ENCODE measurements around the gene MACF1.
"Not testable (repeated sequence)": the region's sequence is repeated elsewhere in the genome, so short reads cannot be mapped to it uniquely, and the experiment has no call there.

The MACF1 gene, protein sequence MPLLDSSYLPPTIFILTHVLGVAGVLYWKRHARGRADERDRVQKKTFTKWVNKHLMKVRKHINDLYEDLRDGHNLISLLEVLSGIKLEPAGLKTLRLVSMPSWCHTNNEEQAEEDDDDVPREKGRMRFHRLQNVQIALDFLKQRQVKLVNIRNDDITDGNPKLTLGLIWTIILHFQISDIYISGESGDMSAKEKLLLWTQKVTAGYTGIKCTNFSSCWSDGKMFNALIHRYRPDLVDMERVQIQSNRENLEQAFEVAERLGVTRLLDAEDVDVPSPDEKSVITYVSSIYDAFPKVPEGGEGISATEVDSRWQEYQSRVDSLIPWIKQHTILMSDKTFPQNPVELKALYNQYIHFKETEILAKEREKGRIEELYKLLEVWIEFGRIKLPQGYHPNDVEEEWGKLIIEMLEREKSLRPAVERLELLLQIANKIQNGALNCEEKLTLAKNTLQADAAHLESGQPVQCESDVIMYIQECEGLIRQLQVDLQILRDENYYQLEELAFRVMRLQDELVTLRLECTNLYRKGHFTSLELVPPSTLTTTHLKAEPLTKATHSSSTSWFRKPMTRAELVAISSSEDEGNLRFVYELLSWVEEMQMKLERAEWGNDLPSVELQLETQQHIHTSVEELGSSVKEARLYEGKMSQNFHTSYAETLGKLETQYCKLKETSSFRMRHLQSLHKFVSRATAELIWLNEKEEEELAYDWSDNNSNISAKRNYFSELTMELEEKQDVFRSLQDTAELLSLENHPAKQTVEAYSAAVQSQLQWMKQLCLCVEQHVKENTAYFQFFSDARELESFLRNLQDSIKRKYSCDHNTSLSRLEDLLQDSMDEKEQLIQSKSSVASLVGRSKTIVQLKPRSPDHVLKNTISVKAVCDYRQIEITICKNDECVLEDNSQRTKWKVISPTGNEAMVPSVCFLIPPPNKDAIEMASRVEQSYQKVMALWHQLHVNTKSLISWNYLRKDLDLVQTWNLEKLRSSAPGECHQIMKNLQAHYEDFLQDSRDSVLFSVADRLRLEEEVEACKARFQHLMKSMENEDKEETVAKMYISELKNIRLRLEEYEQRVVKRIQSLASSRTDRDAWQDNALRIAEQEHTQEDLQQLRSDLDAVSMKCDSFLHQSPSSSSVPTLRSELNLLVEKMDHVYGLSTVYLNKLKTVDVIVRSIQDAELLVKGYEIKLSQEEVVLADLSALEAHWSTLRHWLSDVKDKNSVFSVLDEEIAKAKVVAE (N-terminal part only)

DNA sequence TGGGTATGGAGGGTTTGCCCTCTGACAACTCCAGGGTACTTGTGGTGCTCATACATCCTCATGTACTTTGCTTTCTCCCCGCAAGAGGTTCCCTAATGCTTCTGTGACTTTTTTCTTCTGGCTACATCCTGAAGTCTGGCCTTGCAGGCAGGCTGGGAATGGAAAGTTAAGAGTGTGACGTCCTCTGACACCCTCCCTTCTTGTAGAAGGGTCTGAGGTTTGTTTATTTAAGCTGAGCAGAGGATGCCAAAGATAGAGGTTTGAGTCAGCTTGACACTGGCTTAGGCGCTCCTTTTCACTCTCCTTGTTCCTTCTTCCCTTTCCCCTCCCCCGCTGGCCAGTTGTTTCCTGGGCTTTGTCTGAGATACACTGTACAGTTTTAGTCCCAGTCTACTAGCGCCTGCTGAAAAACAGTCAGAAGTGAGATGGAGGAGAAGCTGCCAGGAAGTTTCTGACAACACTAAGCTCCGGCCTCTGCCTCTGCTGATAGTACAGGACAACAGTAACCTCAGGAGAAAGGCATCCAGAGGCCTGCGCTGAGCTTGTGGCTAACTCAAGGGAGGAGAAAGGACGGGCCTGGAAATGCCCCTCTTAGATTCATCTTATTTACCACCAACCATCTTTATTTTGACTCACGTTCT lies at the start of gene MACF1:
MACF1 (plus strand) TSS at position 255 of the 641 bp plus-strand sequence; CDS start at position 583, 328 bp downstream.
- no peak for DNase-seq (ENCODE audit: low read depth)

DNA sequence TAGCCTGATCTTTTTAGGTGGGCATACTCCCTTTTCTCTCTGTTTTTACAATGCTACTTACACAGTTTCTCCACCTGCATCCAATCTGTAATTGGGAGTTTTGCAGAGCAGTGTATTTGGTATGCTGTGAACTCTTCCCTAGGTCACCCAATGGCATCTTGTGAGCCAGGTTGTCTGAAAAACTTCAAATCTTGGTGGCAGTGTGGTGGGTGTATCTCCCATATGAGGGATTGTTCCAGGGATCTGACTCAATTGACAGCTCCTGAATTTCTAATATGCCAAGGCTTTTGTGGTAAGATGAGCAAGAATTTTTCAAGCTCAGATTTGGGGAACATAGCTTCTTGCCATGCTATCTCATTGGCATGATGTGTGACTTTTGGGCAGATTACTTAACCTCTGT lies 47.2 kb upstream of the MACF1 start:
- no peak for DNase-seq (ENCODE audit: low read depth)

DNA sequence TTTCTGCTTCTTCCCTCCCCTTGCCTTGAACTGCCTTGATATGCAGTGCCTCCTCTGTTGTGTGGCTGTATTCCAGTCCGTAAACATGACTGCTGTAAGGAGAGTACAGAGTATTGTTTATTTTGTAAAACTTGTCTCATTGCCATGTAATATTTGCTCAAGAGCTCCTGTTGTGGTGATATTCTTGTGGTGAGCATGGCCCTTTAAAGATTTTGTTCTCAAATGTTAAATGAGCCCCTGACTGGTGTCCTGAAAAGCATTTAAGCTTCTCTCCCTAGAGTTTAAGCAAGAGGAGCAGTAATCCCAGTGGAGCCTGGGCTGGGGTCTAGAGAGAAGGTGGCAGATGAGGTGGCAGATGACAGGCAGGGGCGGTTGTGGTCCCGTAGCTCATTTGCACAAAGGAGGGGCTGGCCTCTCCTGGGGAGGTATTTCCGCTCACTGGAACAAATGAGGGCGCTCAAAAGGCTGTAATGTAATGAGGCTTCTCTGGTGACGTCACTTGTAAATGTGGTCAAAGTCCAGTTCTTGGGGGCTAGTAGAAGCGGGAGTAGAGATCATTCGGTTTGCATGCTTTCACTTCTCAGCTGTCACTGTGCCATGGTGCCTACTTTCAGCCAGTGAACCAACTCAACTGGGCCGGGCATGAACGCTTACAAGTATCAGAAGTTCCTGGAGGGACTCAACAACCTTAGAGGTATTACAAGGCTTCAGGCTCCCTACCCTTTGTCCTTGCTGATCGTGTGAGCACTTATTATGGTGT lies 46.0 kb upstream of the MACF1 start:
- no peak for DNase-seq (ENCODE audit: low read depth)

DNA sequence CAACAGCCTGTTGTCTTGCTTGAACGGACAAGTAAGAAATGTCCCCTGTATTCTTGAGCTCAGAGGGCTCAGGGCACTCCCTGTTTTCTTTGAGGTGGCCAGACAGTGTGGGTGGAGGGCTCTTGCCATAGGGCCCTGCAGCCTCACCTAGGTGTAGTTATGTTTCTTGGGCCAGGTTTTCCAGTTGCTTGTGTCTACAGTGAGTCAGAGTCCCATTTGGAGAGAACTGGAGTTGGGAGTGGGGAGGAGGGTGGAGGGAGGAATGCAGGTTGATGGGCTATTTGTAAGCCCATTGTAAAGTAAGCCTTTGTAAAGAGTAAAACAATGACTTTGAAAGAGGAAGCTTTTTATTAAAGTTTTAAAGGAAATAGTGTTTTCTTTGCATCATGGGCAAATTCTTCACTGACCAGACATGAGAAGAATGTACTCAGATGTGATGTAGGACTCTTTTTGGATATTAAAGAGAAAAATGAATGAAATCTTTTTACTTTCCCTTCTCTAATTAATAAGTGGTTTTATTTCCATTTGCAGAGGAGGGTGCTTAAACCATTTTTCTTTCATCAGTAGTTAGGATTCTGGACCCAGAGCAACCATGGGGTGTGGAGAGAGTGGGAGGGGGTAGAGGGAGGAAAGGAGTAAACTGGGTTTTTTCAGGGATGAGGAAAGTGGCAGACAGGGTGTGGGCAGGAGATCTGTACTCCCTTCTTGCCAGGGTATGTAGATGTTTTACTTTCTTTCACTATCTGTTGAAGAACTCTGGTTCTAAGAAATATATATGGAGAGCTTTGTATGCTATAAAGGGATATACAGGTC lies 45.1 kb upstream of the MACF1 start:
- DNase-seq (ENCODE audit: low read depth) = no peak

DNA sequence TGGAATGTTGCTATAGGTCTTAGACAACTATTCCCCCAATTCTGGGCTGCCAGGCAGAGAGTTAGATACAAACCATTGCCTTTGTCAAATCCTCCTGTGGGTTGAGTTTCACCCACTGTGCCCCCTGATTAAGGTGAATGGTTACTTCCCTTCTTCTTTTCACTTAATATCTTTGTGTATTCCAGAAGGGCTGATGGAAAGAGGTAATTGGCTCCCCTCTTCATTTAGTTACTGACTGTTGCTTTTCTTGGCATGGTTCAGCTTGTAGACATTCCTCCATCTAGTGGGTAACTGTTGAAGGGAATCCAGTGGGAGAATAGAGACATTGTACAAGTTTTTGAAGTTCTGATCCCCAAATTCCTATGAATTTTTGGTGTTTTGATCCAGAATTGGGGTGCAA lies 43.8 kb upstream of the MACF1 start:
- DNase-seq (ENCODE audit: low read depth) = no peak

DNA sequence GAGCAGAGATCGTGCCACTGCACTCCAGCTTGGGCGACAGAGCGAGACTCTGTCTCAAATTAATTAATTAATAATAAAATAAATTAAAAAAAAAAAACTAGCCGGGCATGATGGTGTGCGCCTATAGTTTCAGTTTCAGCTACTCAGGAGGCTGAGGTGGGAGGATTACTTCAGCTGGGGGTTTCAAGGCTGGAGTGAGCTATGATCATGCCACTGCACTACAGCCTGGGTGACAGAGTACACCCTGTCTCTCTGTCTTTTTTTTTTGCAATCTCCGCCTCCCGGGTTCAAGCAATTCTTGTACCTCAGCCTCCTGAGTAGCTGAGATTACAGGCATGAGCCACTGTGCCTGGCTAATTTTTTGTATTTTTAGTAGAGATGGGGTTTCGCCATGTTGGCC lies 42.7 kb upstream of the MACF1 start:
- not testable (repeated sequence) for DNase-seq (ENCODE audit: low read depth)

DNA sequence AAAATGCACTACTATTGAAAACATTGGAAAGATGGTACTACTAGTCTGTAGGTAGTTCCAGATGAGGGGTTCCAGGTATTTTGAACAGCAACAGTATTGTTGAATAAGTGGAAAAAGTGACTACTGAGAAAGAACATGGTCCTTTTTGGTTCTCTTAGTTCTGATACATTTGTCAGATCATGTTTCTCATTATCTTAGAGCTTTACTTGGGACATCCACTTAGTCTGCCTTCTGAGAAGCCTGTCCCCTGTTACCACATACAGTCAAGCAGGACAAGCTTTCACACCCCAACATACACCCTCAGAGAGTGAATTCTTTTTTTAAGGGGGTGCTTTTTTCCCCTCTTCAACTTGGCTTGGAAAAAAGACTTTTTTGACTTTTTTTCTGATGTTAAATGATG lies 41.0 kb upstream of the MACF1 start:
- DNase-seq (ENCODE audit: low read depth) = no peak

DNA sequence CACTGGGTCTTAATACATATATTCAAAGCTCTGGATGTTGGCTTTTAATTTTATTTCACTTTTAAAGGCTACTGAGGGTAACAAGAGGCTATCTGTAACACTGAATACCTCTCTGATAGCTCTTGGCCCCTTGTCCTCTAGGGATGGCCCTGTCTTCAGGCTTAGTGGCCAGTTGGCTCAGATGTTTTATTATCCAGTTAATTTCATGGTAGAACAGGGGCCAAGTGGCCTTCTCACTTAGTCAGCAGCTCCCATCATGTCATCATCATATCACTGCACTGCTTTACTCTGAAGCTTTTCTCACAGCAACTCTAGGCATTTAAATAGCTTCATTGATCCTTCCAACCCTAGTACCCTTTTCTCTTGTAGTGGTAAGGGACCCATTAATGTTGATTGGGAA lies 40.2 kb upstream of the MACF1 start:
- DNase-seq (ENCODE audit: low read depth) = no peak

DNA sequence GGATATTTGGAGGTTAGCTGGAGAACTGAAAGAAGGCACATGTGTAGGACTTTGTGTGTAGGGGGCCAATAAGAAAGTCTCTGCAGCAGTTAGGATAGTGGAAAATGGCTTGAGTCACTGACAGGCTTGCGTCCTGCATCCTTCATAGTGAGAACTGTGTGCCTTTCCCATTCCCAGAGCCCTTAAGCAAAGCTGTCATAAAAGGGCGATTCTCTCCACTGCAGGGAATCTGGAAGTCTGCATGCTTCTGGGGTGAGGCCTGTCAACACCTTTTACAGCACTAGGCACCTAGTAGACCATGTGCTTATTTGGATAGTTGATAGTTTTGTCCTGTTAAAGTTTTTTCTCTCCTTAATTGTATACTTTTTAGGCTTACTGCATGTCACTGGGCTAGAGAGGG lies 39.4 kb upstream of the MACF1 start:
- DNase-seq (ENCODE audit: low read depth) = no peak

DNA sequence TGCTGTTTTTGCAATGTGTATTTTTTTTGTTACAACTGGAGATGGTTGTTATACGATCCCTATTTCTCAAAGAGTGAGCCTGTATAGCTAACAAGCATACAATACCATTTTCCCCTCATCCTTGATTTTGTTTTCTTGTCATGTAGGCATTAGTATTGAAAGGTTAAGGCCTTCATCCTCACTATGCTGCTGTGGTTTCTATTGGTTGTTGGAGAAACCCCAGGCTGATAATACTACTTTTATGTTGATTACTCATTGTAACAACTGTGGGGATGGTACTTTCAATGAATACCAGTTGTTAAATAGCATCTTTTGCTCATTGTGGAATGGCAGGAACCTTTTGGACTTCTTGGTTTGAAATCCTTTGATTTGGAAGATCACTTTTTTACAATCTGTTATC lies 39.0 kb upstream of the MACF1 start:
- DNase-seq (ENCODE audit: low read depth) = no peak

DNA sequence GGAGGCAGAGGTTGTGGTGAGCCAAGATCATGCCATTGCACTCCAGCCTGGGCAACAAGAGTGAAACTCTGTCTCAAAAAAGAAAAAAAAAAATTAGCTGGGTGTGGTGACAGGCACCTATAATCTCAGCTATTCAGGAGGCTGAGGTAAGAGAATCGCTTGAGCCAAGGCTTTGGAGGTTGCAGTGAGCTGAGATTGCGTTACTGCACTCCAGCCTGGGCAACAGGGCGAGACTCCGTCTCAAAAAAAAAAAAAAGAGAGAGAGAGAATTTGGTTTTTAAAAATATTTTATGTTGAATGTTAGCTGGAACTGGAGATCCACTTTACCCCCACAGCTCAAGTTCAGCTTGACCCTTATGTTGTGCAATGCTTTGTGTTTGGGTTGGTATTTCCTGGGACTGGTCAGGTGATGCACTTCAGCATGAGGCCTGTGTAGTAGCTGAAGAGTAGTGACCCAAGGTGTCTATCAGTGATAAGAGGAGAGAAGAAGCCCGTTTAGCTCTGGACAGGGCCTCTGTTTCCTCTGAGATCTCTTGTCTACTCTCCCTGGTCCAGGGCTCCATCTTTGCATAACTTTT lies 36.8 kb upstream of the MACF1 start:
- DNase-seq (ENCODE audit: low read depth) = no peak

DNA sequence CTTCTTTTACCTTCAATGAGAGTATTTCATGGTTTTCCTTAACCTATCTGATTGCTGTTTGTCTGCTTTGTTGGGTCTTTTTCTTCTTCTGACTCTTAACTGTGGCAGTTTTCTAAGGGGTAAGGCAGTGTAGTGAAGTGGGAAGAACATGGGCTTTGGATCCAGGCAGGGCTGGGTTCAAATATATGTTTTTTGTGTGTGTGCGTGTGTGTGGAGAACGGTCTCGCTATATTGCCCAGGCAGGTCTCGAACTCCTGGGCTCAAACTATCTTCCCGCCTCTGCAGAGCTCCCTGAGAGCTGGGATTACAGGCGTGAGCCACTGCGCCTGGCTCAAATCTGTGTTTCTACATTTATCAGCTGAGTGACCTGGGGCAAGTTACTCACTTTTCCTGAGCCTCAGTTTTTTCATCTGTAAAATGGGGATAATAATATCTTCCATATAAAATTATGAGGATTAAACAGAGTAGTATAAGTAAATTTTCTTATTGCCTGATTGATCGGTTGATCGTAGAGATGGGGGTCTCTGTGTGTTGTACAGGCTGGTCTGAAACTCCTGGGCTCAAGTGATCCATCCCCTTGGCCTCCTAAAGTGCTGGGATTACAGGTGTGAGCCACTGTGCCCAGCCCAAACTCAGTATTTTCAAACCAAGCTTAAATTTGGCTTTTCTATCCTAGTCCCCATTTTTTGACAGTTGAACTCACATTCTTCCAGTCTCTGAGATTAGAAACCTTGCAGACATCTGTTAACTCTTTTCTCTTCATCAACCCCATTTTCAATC lies 36.0 kb upstream of the MACF1 start:
- DNase-seq (ENCODE audit: low read depth) = no peak

DNA sequence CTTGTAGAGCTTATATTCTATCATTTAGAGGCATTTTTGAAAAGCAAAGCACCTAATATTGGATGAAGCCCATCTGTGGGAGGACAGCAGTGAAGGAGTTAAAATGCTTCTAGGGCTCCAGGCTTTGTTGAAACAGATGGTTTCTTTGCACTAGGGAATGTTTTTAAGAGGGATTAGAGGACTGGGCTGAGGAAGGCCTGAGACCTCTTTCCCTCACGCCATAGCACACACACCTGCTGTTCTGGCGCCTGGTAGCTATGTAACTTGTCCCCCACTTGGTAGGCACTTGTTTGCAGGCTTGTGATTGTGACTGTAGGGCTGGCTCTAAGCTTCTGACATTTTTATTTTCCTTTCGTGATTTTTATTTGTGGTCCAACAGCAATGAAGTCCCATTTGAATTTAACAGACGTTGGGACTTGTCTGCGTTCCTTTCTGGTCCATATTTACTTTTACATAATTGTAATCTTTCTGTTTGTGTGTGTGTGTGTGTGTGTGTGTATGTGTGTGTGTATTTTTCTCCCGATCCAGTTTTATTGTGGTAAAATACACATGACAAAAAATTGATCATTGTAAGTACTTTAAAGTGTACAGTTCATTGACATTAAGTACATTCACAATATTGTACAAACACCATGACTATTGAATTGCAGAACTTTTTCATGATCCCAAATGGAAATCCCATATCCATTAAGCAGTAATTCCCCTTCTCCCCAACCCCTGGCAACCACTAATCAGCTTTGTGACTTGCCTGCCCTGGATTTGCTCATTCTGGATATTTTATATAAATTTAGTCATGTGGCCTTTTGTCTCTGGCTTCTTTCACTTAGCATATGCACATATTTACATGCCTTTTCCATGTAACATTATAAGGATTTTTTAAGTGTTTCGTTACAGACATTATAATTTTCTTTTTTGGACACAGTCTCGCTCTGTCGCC lies 33.5 kb upstream of the MACF1 start:
- DNase-seq (ENCODE audit: low read depth) = no peak

DNA sequence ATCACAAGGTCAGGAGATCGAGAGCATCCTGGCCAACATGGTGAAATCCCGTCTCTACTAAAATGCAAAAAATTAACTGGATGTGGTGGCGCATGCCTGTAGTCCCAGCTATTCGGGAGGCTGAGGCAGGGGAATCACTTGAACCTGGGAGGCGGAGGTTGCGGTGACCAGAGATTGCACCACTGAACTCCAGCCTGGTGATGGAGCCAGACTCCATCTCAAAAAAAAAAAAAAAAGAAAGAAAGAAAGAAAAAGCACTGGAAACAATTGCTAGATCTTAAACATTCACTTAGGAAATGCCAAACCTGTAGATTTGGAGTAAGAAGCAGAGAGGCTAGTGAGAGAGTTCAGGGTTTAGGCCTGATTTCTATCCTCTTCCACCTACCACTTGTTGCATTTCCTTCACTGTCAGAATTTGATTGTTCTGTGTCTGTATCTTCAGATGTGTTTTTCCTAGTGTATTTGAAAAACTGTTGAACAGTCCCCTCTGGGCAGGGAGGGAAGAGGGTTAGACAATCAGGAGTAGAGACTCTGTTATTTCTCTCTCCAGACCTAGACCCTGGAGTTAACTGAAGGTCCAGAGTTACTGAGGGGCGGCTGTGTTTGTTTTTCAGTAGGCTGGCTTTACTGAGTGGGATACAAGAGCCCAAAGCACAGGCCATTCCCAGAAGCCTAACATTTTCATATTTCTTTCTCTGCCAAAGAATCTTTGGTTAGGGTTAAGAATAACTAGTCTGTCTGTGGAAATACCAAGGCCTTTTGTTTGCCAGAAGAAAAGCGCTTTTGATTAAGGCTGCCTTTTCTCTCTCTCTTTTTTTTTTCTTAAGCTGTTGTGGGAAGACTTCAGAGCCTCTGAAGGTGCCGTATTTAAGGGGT lies 31.1 kb upstream of the MACF1 start:
- DNase-seq (ENCODE audit: low read depth) = no peak

DNA sequence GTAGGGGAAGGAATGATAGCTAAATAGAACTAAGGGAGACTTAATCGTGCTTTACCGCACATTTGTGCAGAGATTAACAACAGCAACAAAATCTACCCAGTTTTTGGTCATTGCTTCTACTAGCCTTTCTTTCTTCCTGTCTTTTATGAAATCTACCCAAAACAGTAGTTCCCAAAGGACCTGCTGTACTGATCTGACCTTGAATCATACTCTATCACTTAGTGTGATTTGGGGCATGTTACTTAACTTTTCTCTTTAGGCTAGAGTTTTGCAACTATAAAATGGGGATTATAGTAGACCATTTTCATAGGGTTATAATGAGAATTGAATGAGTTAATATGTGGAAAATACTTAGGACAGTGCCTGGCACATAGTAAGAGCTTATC lies 30.5 kb upstream of the MACF1 start:
- no peak for DNase-seq (ENCODE audit: low read depth)

DNA sequence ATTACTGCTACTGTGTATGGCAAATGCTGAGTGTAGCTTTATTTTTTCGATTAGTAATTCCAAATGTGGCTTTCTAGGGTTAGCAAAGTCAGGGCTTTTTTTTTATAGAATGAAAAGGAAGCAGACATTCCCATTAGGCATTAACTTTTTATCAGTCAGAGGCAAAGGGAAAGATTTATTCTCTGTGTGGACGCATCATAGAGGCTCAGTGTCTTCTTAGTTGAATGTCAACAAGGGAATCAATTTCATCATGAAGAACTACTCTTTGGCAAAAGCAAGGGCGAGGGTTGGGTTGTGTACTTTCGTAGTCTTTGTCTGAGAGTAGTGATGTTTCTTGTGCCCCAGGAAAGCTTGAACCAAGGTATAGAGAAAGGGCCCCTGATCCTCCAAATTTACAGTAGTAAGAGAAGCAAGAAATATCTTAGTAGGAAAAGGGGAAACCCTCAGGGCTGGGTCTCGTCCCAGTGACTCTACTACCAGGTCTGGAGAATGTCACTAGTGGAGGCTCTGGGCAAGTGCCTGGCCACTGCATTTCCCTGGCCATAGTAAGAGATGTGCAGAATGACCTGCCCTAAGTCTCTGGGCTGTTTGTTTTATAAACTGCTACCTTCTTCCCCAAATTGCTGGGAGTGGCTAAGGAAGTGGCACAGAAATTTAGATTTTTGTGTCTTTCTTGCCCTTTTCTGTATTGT lies 30.0 kb upstream of the MACF1 start:
- no peak for DNase-seq (ENCODE audit: low read depth)

Measured in activated T-helper 9 cell treated with anti-CD3 and anti-CD28 coated beads, Interleukin-2, amount 50 U/mL, for 16 hours (primary cell).